ENCODE data around the gene SLC22A14. TPM values are rescaled to one million over a fixed set of nuclear protein-coding genes. Genes with fewer than 3 reads are reported as not detected.
A peak's percentile ranks its signal among the peaks of the same experiment; 100 is the strongest.

SLC22A14 gene
- total and polyA plus RNA-seq, 10 of the 15 experiments (the other 5 are each of a cell fraction or from before 2014, with no cell fraction given) = not detected

- TF ChIP-seq, protein P1, sequence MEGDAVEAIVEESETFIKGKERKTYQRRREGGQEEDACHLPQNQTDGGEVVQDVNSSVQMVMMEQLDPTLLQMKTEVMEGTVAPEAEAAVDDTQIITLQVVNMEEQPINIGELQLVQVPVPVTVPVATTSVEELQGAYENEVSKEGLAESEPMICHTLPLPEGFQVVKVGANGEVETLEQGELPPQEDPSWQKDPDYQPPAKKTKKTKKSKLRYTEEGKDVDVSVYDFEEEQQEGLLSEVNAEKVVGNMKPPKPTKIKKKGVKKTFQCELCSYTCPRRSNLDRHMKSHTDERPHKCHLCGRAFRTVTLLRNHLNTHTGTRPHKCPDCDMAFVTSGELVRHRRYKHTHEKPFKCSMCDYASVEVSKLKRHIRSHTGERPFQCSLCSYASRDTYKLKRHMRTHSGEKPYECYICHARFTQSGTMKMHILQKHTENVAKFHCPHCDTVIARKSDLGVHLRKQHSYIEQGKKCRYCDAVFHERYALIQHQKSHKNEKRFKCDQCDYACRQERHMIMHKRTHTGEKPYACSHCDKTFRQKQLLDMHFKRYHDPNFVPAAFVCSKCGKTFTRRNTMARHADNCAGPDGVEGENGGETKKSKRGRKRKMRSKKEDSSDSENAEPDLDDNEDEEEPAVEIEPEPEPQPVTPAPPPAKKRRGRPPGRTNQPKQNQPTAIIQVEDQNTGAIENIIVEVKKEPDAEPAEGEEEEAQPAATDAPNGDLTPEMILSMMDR (IDR thresholded peaks at IDR 0.05 in 2 of 3, conservative IDR thresholded peaks at IDR 0.05 in 1 of 3; ENCODE audit: control insufficient read depth in 2 of 3, extremely low read depth in 1 of 3, insufficient read depth in 1 of 3, low read depth in 3 of 3, low read length in 3 of 3) = peak; percentile 84 to 89 (median 88)
- TF ChIP-seq MTA3 (IDR thresholded peaks at IDR 0.05; ENCODE audit: borderline replicate concordance, low read length) (no peak), CBX5 (IDR thresholded peaks at IDR 0.05; ENCODE audit: low read depth) (no peak), POU2F2 (IDR thresholded peaks at IDR 0.05; ENCODE audit: borderline replicate concordance, low read depth, low read length) (0 out of 3 replicates have a peak, but pooled peaks have one; percentile 27), IKZF2 (IDR thresholded peaks at IDR 0.05) (no peak; a peak in 1 of 4 replicates), RELB (IDR thresholded peaks at IDR 0.05; ENCODE audit: low read depth) (no peak), RB1 (IDR thresholded peaks at IDR 0.05; ENCODE audit: borderline replicate concordance) (peak; percentile 96), POLR2A (IDR thresholded peaks at IDR 0.05; ENCODE audit: low read depth, low read length) (peak; percentile 79), WRNIP1 (IDR thresholded peaks at IDR 0.05; ENCODE audit: borderline replicate concordance, low read depth, low read length) (no peak), BHLHE40 (IDR thresholded peaks at IDR 0.05; ENCODE audit: borderline replicate concordance in 1 of 2, low read depth in 2 of 2, low read length in 1 of 2) (peak; percentile 74 to 96; a peak in 3 of 4 replicates), SP1 (IDR thresholded peaks at IDR 0.05; ENCODE audit: low read depth, low read length) (peak; percentile 51), SMC3 (IDR thresholded peaks at IDR 0.05; ENCODE audit: borderline replicate concordance, low read length) (peak; percentile 74)
- TF ChIP-seq, protein P2, sequence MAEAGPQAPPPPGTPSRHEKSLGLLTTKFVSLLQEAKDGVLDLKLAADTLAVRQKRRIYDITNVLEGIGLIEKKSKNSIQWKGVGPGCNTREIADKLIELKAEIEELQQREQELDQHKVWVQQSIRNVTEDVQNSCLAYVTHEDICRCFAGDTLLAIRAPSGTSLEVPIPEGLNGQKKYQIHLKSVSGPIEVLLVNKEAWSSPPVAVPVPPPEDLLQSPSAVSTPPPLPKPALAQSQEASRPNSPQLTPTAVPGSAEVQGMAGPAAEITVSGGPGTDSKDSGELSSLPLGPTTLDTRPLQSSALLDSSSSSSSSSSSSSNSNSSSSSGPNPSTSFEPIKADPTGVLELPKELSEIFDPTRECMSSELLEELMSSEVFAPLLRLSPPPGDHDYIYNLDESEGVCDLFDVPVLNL (IDR thresholded peaks at IDR 0.05; ENCODE audit: low read depth, low read length) = no peak
- TF ChIP-seq, protein P3, sequence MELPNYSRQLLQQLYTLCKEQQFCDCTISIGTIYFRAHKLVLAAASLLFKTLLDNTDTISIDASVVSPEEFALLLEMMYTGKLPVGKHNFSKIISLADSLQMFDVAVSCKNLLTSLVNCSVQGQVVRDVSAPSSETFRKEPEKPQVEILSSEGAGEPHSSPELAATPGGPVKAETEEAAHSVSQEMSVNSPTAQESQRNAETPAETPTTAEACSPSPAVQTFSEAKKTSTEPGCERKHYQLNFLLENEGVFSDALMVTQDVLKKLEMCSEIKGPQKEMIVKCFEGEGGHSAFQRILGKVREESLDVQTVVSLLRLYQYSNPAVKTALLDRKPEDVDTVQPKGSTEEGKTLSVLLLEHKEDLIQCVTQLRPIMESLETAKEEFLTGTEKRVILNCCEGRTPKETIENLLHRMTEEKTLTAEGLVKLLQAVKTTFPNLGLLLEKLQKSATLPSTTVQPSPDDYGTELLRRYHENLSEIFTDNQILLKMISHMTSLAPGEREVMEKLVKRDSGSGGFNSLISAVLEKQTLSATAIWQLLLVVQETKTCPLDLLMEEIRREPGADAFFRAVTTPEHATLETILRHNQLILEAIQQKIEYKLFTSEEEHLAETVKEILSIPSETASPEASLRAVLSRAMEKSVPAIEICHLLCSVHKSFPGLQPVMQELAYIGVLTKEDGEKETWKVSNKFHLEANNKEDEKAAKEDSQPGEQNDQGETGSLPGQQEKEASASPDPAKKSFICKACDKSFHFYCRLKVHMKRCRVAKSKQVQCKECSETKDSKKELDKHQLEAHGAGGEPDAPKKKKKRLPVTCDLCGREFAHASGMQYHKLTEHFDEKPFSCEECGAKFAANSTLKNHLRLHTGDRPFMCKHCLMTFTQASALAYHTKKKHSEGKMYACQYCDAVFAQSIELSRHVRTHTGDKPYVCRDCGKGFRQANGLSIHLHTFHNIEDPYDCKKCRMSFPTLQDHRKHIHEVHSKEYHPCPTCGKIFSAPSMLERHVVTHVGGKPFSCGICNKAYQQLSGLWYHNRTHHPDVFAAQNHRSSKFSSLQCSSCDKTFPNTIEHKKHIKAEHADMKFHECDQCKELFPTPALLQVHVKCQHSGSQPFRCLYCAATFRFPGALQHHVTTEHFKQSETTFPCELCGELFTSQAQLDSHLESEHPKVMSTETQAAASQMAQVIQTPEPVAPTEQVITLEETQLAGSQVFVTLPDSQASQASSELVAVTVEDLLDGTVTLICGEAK (IDR thresholded peaks at IDR 0.05; ENCODE audit: borderline replicate concordance) = no peak
- TF ChIP-seq, protein P4, sequence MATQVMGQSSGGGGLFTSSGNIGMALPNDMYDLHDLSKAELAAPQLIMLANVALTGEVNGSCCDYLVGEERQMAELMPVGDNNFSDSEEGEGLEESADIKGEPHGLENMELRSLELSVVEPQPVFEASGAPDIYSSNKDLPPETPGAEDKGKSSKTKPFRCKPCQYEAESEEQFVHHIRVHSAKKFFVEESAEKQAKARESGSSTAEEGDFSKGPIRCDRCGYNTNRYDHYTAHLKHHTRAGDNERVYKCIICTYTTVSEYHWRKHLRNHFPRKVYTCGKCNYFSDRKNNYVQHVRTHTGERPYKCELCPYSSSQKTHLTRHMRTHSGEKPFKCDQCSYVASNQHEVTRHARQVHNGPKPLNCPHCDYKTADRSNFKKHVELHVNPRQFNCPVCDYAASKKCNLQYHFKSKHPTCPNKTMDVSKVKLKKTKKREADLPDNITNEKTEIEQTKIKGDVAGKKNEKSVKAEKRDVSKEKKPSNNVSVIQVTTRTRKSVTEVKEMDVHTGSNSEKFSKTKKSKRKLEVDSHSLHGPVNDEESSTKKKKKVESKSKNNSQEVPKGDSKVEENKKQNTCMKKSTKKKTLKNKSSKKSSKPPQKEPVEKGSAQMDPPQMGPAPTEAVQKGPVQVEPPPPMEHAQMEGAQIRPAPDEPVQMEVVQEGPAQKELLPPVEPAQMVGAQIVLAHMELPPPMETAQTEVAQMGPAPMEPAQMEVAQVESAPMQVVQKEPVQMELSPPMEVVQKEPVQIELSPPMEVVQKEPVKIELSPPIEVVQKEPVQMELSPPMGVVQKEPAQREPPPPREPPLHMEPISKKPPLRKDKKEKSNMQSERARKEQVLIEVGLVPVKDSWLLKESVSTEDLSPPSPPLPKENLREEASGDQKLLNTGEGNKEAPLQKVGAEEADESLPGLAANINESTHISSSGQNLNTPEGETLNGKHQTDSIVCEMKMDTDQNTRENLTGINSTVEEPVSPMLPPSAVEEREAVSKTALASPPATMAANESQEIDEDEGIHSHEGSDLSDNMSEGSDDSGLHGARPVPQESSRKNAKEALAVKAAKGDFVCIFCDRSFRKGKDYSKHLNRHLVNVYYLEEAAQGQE (IDR thresholded peaks at IDR 0.05; ENCODE audit: low read depth, low read length) = peak; percentile 58; the same call in 1 of the 2 replicates
Observed at GRCh38 chr3:38346587-38347410, 64.7 kb downstream of the SLC22A14 start, which contains the start of gene XYLB (continued).
